Psoas muscle (tissue), 8 donors: ENCODE results near the gene ZNF816. TPM values are rescaled to one million over a fixed set of nuclear protein-coding genes. Genes with fewer than 3 reads are reported as not detected.
"Not testable (repeated sequence)": the region's sequence is repeated elsewhere in the genome, so short reads cannot be mapped to it uniquely, and the experiment has no call there.

Experiments used
- ATAC-seq, 4 donors: fragments of 200-7000 bp; cut with Tn5 transposase; one replicate each; pipeline ENCODE4 v1.9.1; 2020; ENCODE audit warnings: moderate library complexity in 3 of 4, mild to moderate bottlenecking in 2 of 4
- DNase-seq, 2 donors: peaks; one replicate each; pipeline ENCODE4 v3.0.0-alpha.2; 2020
- H3K27ac ChIP-seq: fragments of 200-600 bp; one replicate; pipeline ENCODE4 v1.8.0; 2022
- H3K27me3 ChIP-seq, 3 donors: fragments of 200-600 bp in 1 of 3; one replicate each; pipeline versions ENCODE4 v1.6.1 to v1.8.0; 2013 to 2022; ENCODE audit warnings: low read length in 2 of 3, mild to moderate bottlenecking in 2 of 3, moderate library complexity in 1 of 3; ENCODE audit not compliant: insufficient read depth in 3 of 3
- H3K36me3 ChIP-seq, 2 donors: fragments of 200-600 bp in 1 of 2; one replicate each; pipeline versions ENCODE4 v1.6.1 to v1.8.0; 2013 to 2022; ENCODE audit warnings: low read depth in 1 of 2, mild to moderate bottlenecking in 1 of 2, moderate library complexity in 1 of 2; ENCODE audit not compliant: insufficient read depth in 1 of 2
- H3K4me1 ChIP-seq: fragments of 200-600 bp; one replicate; pipeline ENCODE4 v1.8.0; 2022
- H3K4me3 ChIP-seq: fragments of 200-600 bp; one replicate; pipeline ENCODE4 v1.8.0; 2022; ENCODE audit warnings: mild to moderate bottlenecking
- H3K9me3 ChIP-seq: fragments of 200-600 bp; one replicate; pipeline ENCODE4 v1.8.0; 2022
- WGBS, 3 donors: extraction: QIAGEN DNeasy Blood & Tissue Kit; methylation state at CpG; one replicate each; pipeline versions ENCODE4 v1.1.6 to v1.1.7; 2013; 5-methylcytosine and 5-hydroxymethylcytosine counted together
- intact Hi-C, 2 donors: fragments of 100-400 bp; cut with DNase I; formaldehyde crosslinking; loops; one replicate each; pipeline versions ENCODE4 v1.11.0 to v1.14.2; 2022
- polyA plus RNA-seq, 3 donors: library from polyadenylated mRNA; stranded (reverse); fragments of 200-250 nt; gene quantifications; one replicate each; pipeline ENCODE4 v1.2.3, GENCODE V29; 2013
- total RNA-seq, 4 donors: library from RNA; stranded (reverse); fragmentation: NEBNext Ultra II Directional in 2 of 4; extraction: Animal tissue kit (Norgen Biotek cat#: 25700) in 2 of 4; gene quantifications; one replicate each; pipeline versions ENCODE4 v1.2.1 to v1.2.4, GENCODE V29; 2021 to 2023
- TF ChIP-seq, protein P1 (sequence below): fragments of 200-600 bp; IDR thresholded peaks from one replicate; pipeline ENCODE4 v1.8.0; 2022; ENCODE audit warnings: antibody characterized with exemption
- donor health status: healthy with polysubstance abuse.
- donor health status: DM: no; HTN: no; CAD: no; lungs with moderate emphysema.
- donor health status: Bipolar disorder and iron deficiency.
- donor health status: healthy.
- donor health status: DM: yes; HTN: yes; CAD: no.
- donor health status: DM: no; HTN: no; CAD: no.
- donor health status: DM: no; HTN: no; CAD: no.
- donor health status: DM: yes; HTN: yes; CAD: no.

ZNF816 gene
- total and polyA plus RNA-seq, 7 donors: 1.8 to 9.1 (median 2.7) TPM

DNA sequence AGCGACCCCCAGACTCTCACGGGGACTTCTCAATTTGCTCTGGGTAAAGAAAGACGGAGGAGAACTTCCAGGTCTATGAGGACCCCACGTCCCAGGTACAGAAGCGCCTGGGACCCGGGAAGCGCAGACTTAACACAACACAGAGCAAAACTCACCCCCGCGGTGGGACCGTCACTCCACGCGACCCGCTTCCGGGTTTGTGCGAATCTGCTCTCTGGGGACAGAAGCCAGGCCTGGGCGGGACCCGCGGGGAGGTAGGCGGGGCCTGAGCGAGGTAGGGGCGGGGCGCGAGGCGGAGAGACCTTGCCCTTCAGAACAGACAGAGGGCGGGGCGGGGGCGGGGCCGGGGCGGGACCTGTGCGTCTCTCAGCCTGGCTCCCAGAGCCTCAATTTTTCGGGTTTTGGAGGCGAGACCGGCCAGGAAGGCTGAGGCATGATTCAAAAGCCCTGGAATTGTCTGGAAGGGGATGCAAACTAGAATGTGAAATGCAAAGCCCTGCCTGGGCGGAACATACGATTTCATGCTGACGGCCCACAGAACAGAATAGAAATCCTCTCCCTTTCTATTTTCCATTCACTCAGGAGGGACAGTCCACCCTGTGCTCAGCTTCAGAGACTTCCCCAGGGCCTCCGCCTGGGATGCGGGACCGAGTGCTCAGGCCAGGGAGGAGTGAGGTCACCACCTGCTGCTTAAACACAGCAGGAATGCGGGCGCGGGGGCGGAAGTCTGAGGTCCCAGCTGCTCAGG lies 20.1 kb downstream of the ZNF816 start:
- Histone ChIP-seq H3K36me3 (no peaks in the 10 kb centered on the region), H3K27ac (peak overlapping the region; percentile 66), H3K27me3 (no peaks in the 10 kb centered on the region), H3K4me3 (peak overlapping the region; percentile 82), H3K9me3 (peaks cover 18% of the 10 kb centered on the region), H3K4me1 (peaks cover 6% of the 10 kb centered on the region)
- intact Hi-C loops: no loop called here
- ATAC-seq (peak; percentile 95 to 99 (median 98)), DNase-seq (peak; percentile 92 to 94)
- WGBS, 3 donors: 0 to 1% (median 1%) methylated on average over 42 to 43 of the region's 43 CpGs
- TF ChIP-seq, protein P1, sequence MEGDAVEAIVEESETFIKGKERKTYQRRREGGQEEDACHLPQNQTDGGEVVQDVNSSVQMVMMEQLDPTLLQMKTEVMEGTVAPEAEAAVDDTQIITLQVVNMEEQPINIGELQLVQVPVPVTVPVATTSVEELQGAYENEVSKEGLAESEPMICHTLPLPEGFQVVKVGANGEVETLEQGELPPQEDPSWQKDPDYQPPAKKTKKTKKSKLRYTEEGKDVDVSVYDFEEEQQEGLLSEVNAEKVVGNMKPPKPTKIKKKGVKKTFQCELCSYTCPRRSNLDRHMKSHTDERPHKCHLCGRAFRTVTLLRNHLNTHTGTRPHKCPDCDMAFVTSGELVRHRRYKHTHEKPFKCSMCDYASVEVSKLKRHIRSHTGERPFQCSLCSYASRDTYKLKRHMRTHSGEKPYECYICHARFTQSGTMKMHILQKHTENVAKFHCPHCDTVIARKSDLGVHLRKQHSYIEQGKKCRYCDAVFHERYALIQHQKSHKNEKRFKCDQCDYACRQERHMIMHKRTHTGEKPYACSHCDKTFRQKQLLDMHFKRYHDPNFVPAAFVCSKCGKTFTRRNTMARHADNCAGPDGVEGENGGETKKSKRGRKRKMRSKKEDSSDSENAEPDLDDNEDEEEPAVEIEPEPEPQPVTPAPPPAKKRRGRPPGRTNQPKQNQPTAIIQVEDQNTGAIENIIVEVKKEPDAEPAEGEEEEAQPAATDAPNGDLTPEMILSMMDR: no peak

DNA sequence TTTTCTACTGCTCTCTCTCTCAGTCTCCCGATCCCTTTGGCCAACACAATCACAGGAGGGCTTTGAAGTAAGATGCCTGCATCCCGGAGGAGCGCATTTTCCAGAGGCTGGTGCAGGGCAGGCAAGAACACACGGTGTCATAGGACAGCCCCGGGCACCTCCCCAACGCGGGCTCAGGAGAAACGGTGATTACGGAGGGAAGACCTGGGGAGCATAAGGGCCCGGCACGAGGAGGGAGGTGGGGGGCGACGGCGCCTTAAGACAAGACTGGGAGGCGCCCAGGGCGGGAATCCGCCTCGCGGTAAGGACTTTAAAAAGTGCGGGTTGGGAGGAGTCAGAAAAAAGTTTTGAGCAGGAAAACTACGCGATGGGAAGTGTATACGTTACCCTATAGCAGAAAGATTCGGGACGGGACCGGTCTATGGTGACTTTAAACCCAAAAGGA lies 20.7 kb downstream of the ZNF816 start:
- 0 to 1% (median 0%) methylated on average over 26 of the region's 26 CpGs for WGBS, 3 donors
- H3K4me1 ChIP-seq: peaks cover 6% of the 10 kb centered on the region
- H3K9me3 ChIP-seq: peaks cover 12% of the 10 kb centered on the region
- peak overlapping the region; percentile 82 for H3K4me3 ChIP-seq
- H3K36me3 ChIP-seq: no peaks in the 10 kb centered on the region
- ATAC-seq: peak; percentile 30 to 68 (median 48)
- peak overlapping the region; percentile 66 for H3K27ac ChIP-seq
- DNase-seq: peak; percentile 42 to 54
- H3K27me3 ChIP-seq: no peaks in the 10 kb centered on the region
- TF ChIP-seq, protein P1: no peak
- intact Hi-C loops: no loop called here

DNA sequence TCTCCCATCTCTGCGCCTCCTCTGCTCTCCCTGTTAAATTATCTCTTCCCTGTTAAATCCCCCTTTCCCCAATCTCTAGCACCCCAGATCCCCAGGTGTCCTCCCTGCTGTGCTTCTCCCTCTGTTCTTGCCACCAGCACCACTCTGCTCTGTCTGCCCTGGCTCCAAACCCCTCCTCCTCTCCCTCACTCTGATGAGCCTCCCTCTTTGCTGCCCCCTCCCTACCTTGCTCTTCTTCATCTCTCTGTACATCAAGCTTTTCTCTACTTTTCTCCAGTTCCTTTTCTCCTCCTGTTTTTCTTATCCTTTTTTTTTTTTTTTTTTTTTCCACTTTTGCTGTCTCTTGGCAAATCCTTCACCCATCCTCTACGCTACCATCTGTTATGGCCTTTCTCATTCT lies 21.2 kb downstream of the ZNF816 start:
- H3K27me3 ChIP-seq, H3K36me3 ChIP-seq, ATAC-seq, H3K9me3 ChIP-seq, DNase-seq, intact Hi-C loops, H3K4me1 ChIP-seq, H3K27ac ChIP-seq: not testable (repeated sequence)
- peak overlapping the region; percentile 82 for H3K4me3 ChIP-seq
- WGBS, 3 donors: 37 to 43% (median 41%) methylated on average over 2 of the region's 2 CpGs

DNA sequence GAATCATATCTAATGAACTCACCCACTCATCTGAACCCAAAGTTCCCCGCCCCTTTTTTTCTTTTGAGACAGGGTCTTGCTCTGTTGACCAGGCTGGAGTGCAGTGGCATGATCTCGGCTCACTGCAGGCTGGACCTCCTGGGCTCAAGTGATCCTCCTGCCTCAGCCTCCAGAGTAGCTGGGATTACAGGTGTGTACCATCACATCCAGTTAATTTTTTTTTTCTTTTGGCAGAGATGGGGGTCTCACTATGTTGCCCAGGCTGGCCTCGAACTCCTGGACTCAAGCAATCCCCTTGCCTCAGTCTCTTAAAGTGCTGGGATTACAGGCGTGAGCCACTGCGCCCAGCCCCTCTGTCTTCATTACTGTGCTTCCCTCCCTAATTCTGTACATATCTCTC lies 21.8 kb downstream of the ZNF816 start:
- ATAC-seq, H3K27me3 ChIP-seq, H3K36me3 ChIP-seq, H3K27ac ChIP-seq, H3K9me3 ChIP-seq, H3K4me3 ChIP-seq, intact Hi-C loops, DNase-seq, H3K4me1 ChIP-seq: not testable (repeated sequence)
- WGBS, 3 donors: 75 to 83% (median 78%) methylated on average over 5 of the region's 5 CpGs

DNA sequence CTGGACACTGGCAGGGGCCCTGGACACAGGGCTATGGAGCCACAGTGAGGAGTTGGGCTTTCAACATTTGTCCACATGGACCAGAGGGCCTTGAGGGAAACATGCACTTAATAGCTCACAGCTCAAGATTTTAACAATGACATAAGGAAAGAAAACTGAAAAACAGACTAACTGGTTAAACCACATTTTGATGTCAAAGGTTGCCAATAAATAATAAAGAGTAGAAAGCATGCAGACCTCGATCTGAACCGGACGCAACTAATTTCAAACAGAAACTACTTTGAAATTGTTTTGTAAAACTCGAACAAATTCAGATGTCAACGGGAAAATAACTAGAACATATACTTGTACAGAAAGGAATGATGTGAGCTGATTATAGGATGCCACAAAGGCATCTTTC lies 23.9 kb downstream of the ZNF816 start:
- WGBS, 3 donors: 52 to 73% (median 53%) methylated on average over 5 of the region's 5 CpGs
- intact Hi-C loops: no loop called here
- Histone ChIP-seq H3K36me3 (no peaks in the 10 kb centered on the region), H3K4me1 (peaks cover 6% of the 10 kb centered on the region), H3K9me3 (no peaks in the 10 kb centered on the region), H3K4me3 (no peak overlapping the region), H3K27ac (no peak overlapping the region), H3K27me3 (no peaks in the 10 kb centered on the region)
- ATAC-seq: no peak
- DNase-seq: no peak
- TF ChIP-seq, protein P1: no peak

DNA sequence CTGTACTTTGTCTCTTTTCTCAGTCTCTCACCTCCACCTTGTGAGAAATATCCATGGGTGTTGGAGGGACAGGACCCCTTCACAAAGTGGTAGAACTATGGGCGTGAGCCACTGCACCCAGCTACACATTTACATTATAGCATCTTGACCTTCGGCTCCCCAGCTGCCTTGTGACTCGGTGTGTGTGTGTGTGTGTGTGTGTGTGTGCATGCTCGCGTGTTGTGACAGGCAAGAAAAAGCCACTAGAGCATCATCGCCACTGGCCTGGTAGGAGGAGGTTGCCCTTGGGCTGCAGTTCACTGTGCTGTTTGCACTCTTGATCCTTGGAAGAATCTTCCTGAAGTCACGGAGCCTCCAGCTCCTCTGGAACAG lies 25.7 kb downstream of the ZNF816 start:
- Histone ChIP-seq H3K9me3 (no peaks in the 10 kb centered on the region), H3K27me3 (no peaks in the 10 kb centered on the region), H3K4me1 (no peaks in the 10 kb centered on the region), H3K4me3 (no peak overlapping the region), H3K27ac (no peak overlapping the region), H3K36me3 (no peaks in the 10 kb centered on the region)
- intact Hi-C loops: no loop called here
- DNase-seq (no peak), ATAC-seq (no peak)
- 89 to 92% (median 90%) methylated on average over 7 of the region's 7 CpGs for WGBS, 3 donors
- TF ChIP-seq, protein P1: no peak
